IPS-18c (cell line): ENCODE measurements around the gene PTPA.
"Not testable (repeated sequence)": the region's sequence is repeated elsewhere in the genome, so short reads cannot be mapped to it uniquely, and the experiment has no call there.

Source experiments
- H3K4me3 ChIP-seq: 2 replicates; pipeline ENCODE4 v1.7.0; 2013; ENCODE audit warnings: low read depth, mild to moderate bottlenecking, low read length, moderate library complexity; ENCODE audit not compliant: insufficient read depth
- H3K9me3 ChIP-seq: one replicate; pipeline ENCODE4 v1.6.1; 2013; ENCODE audit warnings: mild to moderate bottlenecking, low read length, moderate library complexity; ENCODE audit not compliant: control insufficient read depth, insufficient read depth

PTPA gene

DNA sequence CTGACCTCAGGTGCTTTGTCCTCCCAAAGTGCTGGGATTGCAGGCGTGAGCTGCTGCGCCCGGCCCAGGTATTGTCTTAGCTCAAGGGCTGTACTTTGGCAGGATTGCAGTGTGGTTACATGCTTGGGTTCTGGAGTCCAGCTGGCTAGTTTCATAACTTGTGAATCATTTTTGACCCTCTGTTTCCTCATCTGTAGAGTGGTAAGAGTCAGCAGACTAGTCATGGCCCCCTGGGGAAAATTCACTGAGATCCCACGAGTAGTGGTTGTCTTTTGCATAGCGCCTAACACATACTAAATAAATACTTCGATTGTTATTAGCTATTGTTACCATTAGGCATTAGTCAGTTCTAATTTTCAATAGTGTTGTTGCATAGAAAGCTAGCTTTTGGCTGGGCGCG, 14.3 kb downstream of the PTPA start:
- no peak overlapping the region for H3K4me3 ChIP-seq
- H3K9me3 ChIP-seq: no peaks in the 10 kb centered on the region

DNA sequence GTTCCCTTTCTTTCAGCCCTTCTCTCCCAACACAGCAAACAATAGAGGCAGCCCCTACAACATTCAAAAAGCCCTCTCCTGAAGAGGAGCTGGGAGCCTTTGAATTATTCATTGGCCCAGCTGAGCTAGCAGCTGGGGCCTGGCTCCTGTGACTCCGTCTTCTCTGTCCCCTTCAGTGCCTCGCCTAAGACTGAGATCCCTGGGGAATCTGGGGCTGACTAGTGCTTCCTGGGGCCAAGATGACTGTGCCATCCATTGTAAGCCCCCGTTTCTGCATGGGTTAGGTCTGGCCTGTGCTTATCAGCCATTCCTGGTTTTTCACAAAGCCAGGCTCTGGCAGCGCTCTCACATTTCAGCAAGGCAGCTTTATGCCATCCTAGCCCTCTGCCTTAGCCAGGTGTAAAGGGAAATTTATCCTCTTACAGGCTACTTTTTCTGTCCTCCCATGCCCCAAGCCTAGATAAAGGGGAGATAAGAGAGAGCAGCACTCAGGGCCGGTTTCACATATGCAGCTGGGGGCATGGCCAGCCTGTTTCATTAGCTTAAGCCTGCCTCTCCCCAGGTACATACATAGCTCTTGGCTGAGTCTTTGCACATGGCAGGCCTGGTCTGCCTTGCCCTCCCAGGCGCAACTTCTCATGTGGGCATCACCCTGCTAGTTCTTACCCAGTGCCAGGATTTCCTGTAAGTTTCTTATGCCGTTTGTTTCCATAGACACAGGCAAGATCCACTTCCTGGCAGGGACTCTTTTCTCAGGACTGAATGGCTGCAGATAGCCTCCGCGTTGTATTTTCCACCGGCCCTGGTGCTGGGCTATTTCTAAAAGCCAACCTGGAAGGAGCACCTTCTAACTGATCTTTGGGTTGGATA, 15.8 kb downstream of the PTPA start:
- H3K9me3 ChIP-seq: no peaks in the 10 kb centered on the region
- no peak overlapping the region for H3K4me3 ChIP-seq

GRCh38 chr9:129128689-129129088, 17.5 kb downstream of the PTPA start:
- Histone ChIP-seq H3K4me3 (no peak overlapping the region), H3K9me3 (no peaks in the 10 kb centered on the region)

DNA sequence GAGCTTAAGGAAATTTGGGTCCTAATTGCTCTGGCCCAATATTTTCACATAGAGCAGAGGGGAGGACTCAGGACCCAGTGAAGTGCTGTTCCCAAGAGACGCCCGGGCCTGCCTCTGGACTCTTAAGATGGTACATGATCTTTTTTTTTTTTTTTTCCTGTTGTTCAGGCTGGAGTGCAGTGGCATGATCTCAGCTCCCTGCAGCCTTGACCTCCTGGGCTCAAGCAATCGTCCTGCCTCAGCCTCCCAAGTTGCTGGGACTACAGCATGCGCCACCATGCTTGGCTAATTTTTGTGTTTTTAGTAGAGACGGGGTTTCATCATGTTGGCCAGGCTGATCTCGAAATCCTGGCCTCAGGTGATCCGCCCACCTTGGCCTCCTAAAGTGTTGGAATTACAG, 19.1 kb downstream of the PTPA start:
- H3K9me3 ChIP-seq, H3K4me3 ChIP-seq: not testable (repeated sequence)

DNA sequence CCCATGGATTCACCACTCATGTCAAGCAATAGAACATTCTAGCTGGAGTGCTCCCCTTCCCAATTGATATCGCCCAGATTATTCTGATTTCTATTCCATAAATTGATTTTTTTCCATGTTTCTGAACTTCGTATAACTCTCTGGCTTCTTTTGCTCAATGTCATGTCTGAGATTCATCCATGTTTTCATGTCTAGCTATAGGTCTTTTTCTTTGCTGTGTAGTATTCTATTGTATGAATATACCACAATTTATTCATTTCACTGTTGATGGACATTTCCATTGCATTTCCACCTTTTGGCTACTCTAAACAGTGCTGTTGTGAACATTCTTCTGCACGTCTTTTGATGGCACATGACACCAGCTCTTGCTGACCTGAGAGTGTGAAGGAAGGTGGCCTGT, 19.6 kb downstream of the PTPA start:
- Histone ChIP-seq H3K9me3 (no peaks in the 10 kb centered on the region), H3K4me3 (no peak overlapping the region)

- Histone ChIP-seq H3K4me3 (no peak overlapping the region), H3K9me3 (no peaks in the 10 kb centered on the region)
These were observed 20.3 kb downstream of the PTPA start for GRCh38 chr9:129131300-129132145.

- Histone ChIP-seq H3K4me3 (no peak overlapping the region), H3K9me3 (no peaks in the 10 kb centered on the region)
These were observed 21.9 kb downstream of the PTPA start for GRCh38 chr9:129133082-129133481.

DNA sequence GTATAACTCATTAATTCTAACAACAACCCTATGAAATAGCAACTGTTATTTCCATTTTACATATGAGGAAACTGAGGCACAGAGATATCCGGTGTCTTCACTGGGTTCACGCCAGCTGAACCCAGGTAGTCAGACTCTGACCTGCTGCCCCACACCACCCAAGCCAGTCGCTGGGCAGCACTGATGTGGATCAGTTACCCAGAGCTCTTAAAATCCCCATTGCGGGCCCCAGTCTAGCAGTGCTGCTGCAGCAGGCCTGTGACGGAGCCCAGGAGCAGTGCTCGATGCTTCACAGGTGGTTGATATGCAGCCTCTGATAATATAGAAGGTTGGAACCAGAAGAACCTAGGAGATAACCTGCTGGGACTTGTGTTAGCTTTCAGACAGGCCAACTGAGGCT, 24.3 kb downstream of the PTPA start:
- H3K4me3 ChIP-seq: no peak overlapping the region
- H3K9me3 ChIP-seq: no peaks in the 10 kb centered on the region

DNA sequence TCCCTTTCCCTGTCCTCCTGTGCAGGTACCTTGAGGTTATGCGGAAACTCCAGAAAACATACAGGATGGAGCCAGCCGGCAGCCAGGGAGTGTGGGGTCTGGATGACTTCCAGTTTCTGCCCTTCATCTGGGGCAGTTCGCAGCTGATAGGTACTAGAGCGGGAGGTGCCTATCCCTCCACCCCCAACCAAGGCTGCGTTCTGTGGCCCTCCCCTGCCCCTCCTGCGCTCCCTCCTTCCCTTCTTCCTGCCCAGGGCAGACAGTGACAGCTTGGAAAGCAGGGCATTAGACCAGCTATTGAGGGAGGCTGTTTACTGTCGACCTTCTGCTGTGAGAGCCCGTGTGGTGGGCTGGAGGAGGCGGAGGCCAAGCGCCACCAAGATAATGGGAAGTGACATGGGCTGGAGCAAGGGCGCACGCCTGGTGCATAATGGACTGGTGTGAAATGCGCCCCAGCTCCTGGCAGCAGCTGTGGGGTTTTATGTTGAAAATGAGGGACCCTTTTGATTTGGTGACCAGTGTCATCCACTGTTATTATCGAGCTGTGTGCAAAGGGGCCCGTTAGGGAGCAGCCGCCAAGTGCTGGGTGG, 25.3 kb downstream of the PTPA start:
- no peak overlapping the region for H3K4me3 ChIP-seq
- no peaks in the 10 kb centered on the region for H3K9me3 ChIP-seq

DNA sequence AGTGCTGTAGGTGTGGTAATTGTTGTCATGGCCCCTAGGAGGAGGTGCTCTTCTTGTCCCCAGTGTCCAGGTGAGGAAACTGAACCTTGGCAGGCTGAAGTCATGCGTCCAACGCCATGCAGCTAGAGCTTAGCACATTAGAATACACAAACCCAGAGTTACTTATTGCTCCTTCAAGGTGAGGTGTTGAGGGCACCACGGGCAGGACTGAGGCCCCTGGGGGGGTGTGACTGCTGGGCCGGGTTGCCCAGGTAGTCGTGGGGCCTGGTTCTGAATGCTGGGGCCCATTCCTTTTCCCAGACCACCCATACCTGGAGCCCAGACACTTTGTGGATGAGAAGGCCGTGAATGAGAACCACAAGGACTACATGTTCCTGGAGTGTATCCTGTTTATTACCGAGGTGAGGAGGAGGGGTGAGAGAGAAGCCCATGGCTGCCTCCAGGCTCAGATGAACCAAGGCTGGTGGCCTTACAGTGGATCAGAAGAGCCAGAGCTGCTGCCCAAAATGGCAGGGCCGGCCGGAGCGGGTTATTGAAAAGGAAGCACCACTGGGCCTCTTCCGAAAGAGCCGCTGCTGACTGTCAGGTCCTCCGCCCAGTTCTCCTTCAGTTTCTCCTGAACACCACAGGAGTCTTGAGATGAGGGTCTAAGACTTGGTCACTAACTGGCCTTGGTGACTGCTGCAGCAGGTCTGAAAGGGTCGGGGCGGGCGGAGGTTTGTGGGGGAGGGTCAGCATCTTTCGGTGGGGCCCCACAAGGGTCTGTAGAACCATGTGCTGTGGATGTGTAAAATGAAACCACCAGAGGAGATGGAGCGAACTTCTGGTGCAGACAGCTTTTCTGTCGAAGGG, 26.3 kb downstream of the PTPA start:
- H3K4me3 ChIP-seq: no peak overlapping the region
- no peaks in the 10 kb centered on the region for H3K9me3 ChIP-seq

DNA sequence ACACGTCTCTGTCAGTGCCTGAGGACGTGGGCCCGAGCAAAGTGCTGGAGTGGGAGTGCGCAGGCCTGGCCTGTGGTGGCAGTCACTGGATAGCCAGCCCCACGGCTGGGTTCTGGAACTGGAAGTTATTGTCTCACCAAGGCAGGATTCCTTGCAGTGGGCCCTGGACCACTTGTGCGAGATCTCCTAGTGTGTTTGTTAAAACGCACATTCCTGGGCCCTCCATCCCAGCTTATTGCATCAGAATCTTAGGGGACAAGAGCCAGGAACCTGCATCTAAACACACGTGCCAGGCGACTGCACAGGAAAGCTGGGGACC, 26.9 kb downstream of the PTPA start:
- no peak overlapping the region for H3K4me3 ChIP-seq
- no peaks in the 10 kb centered on the region for H3K9me3 ChIP-seq

- Histone ChIP-seq H3K4me3 (no peak overlapping the region), H3K9me3 (no peaks in the 10 kb centered on the region)
These were observed 27.4 kb downstream of the PTPA start for GRCh38 chr9:129138476-129139232.

DNA sequence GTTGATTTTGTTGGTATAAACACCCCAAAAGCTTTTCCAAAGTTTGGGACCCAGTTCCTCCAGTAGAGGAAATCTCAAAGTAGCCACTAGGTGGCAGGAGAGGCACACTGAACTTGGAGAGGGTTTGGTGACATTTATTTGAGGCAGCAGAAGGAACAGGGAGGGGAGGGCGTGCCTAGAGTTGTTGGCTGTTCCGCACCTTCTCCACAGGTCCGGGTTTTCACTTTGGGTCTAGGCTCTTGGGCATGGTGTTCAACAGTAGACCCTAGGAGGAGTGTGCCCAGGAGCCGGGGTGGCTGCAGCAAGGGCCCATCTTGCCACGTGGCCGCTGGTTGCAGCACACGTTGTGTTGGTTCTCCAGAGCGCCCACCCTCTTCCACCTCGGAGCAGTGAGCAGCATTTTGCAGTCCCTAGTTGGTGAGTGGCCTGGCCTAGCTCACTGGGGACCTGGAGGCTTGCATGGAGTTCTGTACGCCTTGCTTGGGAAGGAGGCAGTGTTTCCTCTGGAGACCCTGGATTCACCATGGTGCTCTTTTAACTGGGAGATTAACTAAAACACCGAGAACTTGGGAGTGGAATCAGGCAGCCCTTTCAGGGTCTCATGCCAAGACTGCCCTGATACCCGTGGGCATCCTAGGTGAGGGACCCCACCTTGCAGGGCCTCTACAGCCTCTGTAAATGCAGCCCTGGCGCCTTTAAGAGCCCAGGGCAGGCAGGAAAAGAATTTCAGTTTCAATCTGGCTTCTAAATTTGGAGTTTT, 28.2 kb downstream of the PTPA start:
- Histone ChIP-seq H3K4me3 (peak overlapping the region; percentile 32), H3K9me3 (no peaks in the 10 kb centered on the region)

- Histone ChIP-seq H3K4me3 (peak overlapping the region; percentile 53), H3K9me3 (no peaks in the 10 kb centered on the region)
These were observed 28.8 kb downstream of the PTPA start for GRCh38 chr9:129139993-129140396.

DNA sequence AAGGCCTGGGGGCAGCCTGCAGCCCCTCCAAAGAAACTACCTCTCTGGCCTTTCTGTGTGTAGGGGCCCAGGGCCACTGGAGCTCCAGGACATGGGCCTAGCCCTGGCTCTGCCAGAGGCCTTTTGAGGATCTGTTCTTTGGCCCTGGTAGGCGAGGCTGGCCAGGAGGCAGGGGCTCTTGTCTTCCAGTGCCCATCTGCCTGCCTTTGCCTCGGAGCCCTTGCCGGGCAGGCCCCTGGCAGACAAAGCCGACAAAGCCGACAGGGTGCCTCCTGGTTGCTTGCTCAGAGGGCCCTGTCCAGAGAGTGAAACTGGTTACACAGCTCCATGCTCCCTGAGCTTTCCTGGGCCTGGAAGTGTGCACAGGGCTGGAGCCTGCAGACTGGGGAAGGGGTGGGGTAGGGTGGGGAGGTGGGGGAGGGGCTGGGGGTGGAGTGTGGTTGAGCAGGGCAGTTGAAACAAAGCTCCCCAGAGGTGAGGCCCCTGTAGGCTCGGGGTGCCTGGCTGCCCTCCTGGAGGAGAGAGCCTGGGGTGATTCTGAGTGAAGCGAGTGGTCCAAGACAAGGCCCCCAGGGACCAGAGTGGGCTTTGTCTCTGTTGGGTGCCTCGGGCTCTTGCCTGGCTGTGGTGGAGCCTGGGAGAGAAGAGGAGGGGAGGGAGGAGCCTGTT, 29.3 kb downstream of the PTPA start:
- peak overlapping the region; percentile 53 for H3K4me3 ChIP-seq
- no peaks in the 10 kb centered on the region for H3K9me3 ChIP-seq
